ENCODE measurements around the gene NDNF.

Gene NDNF

DNA sequence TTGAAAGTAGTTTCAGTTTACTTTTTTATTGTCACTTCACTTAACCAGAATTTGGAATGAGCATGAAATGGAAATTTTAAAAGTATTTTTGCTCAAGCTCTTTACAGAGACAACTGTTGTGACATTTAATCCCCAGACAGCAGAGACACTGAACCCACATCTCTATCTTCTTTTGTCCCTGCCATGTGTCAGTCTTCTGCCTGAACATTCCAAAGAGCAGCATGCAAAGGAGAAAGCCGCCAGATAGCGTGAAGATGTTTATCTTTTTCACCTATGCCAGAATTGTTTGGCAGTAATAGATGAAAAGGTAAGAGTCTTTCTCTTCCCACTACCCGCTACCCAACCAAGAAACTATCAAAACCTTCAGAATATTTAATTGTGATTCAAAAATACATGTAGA, 46.8 kb downstream of the NDNF start:
- no peak overlapping the region for H3K27ac ChIP-seq (ENCODE audit: low read depth, low read length)
- H3K9me3 ChIP-seq (ENCODE audit: control insufficient read depth in 1 of 2, low read length in 2 of 2): no peaks in the 10 kb centered on the region
- no peak overlapping the region for H3K4me3 ChIP-seq (ENCODE audit: low read depth in 1 of 2, low read length in 2 of 2)
- H3K27me3 ChIP-seq (ENCODE audit: control insufficient read depth in 1 of 2, insufficient read depth in 2 of 2, low read length in 2 of 2): no peaks in the 10 kb centered on the region
- no peak overlapping the region for H3K9ac ChIP-seq (ENCODE audit: low read depth in 1 of 2, low read length in 2 of 2)
- no peaks in the 10 kb centered on the region for H3K36me3 ChIP-seq (ENCODE audit: control insufficient read depth in 1 of 2, insufficient read depth in 2 of 2, low read length in 2 of 2)
- no peaks in the 10 kb centered on the region for H3K4me1 ChIP-seq (ENCODE audit: control insufficient read depth in 1 of 2, insufficient read depth in 2 of 2, low read length in 2 of 2)

- no peaks in the 10 kb centered on the region for H3K36me3 ChIP-seq (ENCODE audit: control insufficient read depth in 1 of 2, insufficient read depth in 2 of 2, low read length in 2 of 2)
- H3K9ac ChIP-seq (ENCODE audit: low read depth in 1 of 2, low read length in 2 of 2): no peak overlapping the region
- no peaks in the 10 kb centered on the region for H3K27me3 ChIP-seq (ENCODE audit: control insufficient read depth in 1 of 2, insufficient read depth in 2 of 2, low read length in 2 of 2)
- H3K27ac ChIP-seq (ENCODE audit: low read depth, low read length): no peak overlapping the region
- H3K9me3 ChIP-seq (ENCODE audit: control insufficient read depth in 1 of 2, low read length in 2 of 2): no peaks in the 10 kb centered on the region
- H3K4me3 ChIP-seq (ENCODE audit: low read depth in 1 of 2, low read length in 2 of 2): no peak overlapping the region
- no peaks in the 10 kb centered on the region for H3K4me1 ChIP-seq (ENCODE audit: control insufficient read depth in 1 of 2, insufficient read depth in 2 of 2, low read length in 2 of 2)
These were observed 53.8 kb downstream of the NDNF start for GRCh38 chr4:121018543-121018942.

- Histone ChIP-seq H3K4me3 (ENCODE audit: low read depth in 1 of 2, low read length in 2 of 2) (no peak overlapping the region), H3K4me1 (ENCODE audit: control insufficient read depth in 1 of 2, insufficient read depth in 2 of 2, low read length in 2 of 2) (no peaks in the 10 kb centered on the region), H3K9ac (ENCODE audit: low read depth in 1 of 2, low read length in 2 of 2) (no peak overlapping the region), H3K9me3 (ENCODE audit: control insufficient read depth in 1 of 2, low read length in 2 of 2) (no peaks in the 10 kb centered on the region), H3K36me3 (ENCODE audit: control insufficient read depth in 1 of 2, insufficient read depth in 2 of 2, low read length in 2 of 2) (no peaks in the 10 kb centered on the region), H3K27me3 (ENCODE audit: control insufficient read depth in 1 of 2, insufficient read depth in 2 of 2, low read length in 2 of 2) (no peaks in the 10 kb centered on the region), H3K27ac (ENCODE audit: low read depth, low read length) (no peak overlapping the region)
These were observed 55.7 kb downstream of the NDNF start for GRCh38 chr4:121016611-121017010.

DNA sequence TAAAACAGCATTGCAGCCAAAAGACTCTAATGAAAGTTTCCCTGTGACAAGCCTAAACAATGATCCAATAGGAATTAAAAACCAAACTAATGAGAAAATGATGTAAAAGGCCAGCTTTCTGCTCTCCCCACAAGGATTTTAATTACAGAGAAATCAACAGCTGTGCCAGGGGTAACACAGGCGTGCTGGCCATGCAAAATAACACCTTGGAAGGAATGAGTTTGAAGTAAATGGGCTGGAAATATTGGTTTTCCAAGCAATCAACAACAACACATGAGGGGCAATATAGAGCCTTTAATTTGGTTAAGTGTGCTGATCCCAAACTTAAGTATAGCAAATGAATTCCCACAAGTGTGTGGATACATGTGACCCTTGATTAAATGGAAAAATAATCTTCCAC, 56.9 kb downstream of the NDNF start:
- Histone ChIP-seq H3K27me3 (ENCODE audit: control insufficient read depth in 1 of 2, insufficient read depth in 2 of 2, low read length in 2 of 2) (no peaks in the 10 kb centered on the region), H3K4me3 (ENCODE audit: low read depth in 1 of 2, low read length in 2 of 2) (no peak overlapping the region), H3K27ac (ENCODE audit: low read depth, low read length) (no peak overlapping the region), H3K4me1 (ENCODE audit: control insufficient read depth in 1 of 2, insufficient read depth in 2 of 2, low read length in 2 of 2) (no peaks in the 10 kb centered on the region), H3K9me3 (ENCODE audit: control insufficient read depth in 1 of 2, low read length in 2 of 2) (no peaks in the 10 kb centered on the region), H3K36me3 (ENCODE audit: control insufficient read depth in 1 of 2, insufficient read depth in 2 of 2, low read length in 2 of 2) (no peaks in the 10 kb centered on the region), H3K9ac (ENCODE audit: low read depth in 1 of 2, low read length in 2 of 2) (no peak overlapping the region)

DNA sequence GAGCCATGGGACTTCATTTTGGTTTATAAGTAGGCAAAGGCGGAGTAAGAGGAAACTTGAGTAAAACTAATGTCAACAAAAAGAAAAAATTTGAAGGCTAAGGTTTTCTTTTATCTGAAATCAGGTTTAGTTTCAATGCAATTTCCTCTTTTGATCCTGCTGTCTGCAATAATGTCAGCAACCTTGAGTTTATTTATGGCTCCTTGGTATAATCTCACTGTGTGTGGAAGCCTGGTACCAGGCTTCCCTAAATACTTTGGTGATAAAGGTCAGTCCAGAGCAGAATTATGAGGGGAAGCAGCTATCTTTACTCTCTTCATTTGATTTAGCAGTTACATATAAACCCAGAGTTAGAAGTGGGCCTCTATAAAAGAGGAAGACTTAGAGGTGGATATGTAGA, 57.8 kb downstream of the NDNF start:
- no peak overlapping the region for H3K4me3 ChIP-seq (ENCODE audit: low read depth in 1 of 2, low read length in 2 of 2)
- H3K27me3 ChIP-seq (ENCODE audit: control insufficient read depth in 1 of 2, insufficient read depth in 2 of 2, low read length in 2 of 2): no peaks in the 10 kb centered on the region

DNA sequence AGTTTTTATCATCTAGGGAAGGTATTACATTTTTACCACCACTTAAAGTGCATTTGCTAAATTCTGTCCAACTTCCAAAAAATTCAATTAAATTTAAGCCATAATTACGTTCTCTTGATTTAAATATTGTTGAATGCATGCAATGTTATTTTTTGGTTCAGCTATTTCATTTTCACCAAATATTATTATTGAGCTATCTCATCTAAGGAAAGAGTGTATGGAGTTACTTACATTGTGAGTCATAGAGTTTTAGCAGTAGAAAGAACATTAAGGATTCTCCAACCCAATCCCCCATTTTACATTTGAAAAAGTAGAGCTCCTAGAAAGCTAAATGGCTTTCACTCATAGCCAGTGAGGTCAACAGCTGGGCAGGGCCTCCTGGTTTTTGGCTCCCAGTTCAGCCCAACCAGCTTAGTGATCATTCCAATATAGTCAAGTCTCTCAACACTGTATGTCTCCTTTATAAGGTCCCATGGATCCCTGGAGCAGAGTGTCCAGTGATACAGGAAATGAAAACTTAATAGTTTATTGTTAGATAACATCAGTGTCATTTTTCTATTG, 60.5 kb downstream of the NDNF start:
- Histone ChIP-seq H3K9me3 (ENCODE audit: control insufficient read depth in 1 of 2, low read length in 2 of 2) (no peaks in the 10 kb centered on the region), H3K4me3 (ENCODE audit: low read depth in 1 of 2, low read length in 2 of 2) (no peak overlapping the region), H3K4me1 (ENCODE audit: control insufficient read depth in 1 of 2, insufficient read depth in 2 of 2, low read length in 2 of 2) (no peaks in the 10 kb centered on the region), H3K36me3 (ENCODE audit: control insufficient read depth in 1 of 2, insufficient read depth in 2 of 2, low read length in 2 of 2) (no peaks in the 10 kb centered on the region), H3K27ac (ENCODE audit: low read depth, low read length) (no peak overlapping the region), H3K27me3 (ENCODE audit: control insufficient read depth in 1 of 2, insufficient read depth in 2 of 2, low read length in 2 of 2) (no peaks in the 10 kb centered on the region), H3K9ac (ENCODE audit: low read depth in 1 of 2, low read length in 2 of 2) (no peak overlapping the region)

More for the DNA sequence above, 57.8 kb downstream of the NDNF start:
- Histone ChIP-seq H3K9me3 (ENCODE audit: control insufficient read depth in 1 of 2, low read length in 2 of 2) (no peaks in the 10 kb centered on the region), H3K27ac (ENCODE audit: low read depth, low read length) (no peak overlapping the region), H3K36me3 (ENCODE audit: control insufficient read depth in 1 of 2, insufficient read depth in 2 of 2, low read length in 2 of 2) (no peaks in the 10 kb centered on the region), H3K4me1 (ENCODE audit: control insufficient read depth in 1 of 2, insufficient read depth in 2 of 2, low read length in 2 of 2) (no peaks in the 10 kb centered on the region), H3K9ac (ENCODE audit: low read depth in 1 of 2, low read length in 2 of 2) (no peak overlapping the region)

- H3K4me3 ChIP-seq (ENCODE audit: low read depth in 1 of 2, low read length in 2 of 2): no peak overlapping the region
- H3K4me1 ChIP-seq (ENCODE audit: control insufficient read depth in 1 of 2, insufficient read depth in 2 of 2, low read length in 2 of 2): no peaks in the 10 kb centered on the region
- H3K9me3 ChIP-seq (ENCODE audit: control insufficient read depth in 1 of 2, low read length in 2 of 2): no peaks in the 10 kb centered on the region
- no peaks in the 10 kb centered on the region for H3K27me3 ChIP-seq (ENCODE audit: control insufficient read depth in 1 of 2, insufficient read depth in 2 of 2, low read length in 2 of 2)
- H3K27ac ChIP-seq (ENCODE audit: low read depth, low read length): no peak overlapping the region
- H3K36me3 ChIP-seq (ENCODE audit: control insufficient read depth in 1 of 2, insufficient read depth in 2 of 2, low read length in 2 of 2): no peaks in the 10 kb centered on the region
- no peak overlapping the region for H3K9ac ChIP-seq (ENCODE audit: low read depth in 1 of 2, low read length in 2 of 2)
These were observed 61.2 kb downstream of the NDNF start for GRCh38 chr4:121011138-121011537.

GRCh38 chr4:121009578-121010478, 62.5 kb downstream of the NDNF start:
- Histone ChIP-seq H3K4me3 (ENCODE audit: low read depth in 1 of 2, low read length in 2 of 2) (no peak overlapping the region), H3K27ac (ENCODE audit: low read depth, low read length) (no peak overlapping the region), H3K9ac (ENCODE audit: low read depth in 1 of 2, low read length in 2 of 2) (no peak overlapping the region), H3K27me3 (ENCODE audit: control insufficient read depth in 1 of 2, insufficient read depth in 2 of 2, low read length in 2 of 2) (no peaks in the 10 kb centered on the region), H3K36me3 (ENCODE audit: control insufficient read depth in 1 of 2, insufficient read depth in 2 of 2, low read length in 2 of 2) (no peaks in the 10 kb centered on the region), H3K9me3 (ENCODE audit: control insufficient read depth in 1 of 2, low read length in 2 of 2) (no peaks in the 10 kb centered on the region), H3K4me1 (ENCODE audit: control insufficient read depth in 1 of 2, insufficient read depth in 2 of 2, low read length in 2 of 2) (no peaks in the 10 kb centered on the region)

DNA sequence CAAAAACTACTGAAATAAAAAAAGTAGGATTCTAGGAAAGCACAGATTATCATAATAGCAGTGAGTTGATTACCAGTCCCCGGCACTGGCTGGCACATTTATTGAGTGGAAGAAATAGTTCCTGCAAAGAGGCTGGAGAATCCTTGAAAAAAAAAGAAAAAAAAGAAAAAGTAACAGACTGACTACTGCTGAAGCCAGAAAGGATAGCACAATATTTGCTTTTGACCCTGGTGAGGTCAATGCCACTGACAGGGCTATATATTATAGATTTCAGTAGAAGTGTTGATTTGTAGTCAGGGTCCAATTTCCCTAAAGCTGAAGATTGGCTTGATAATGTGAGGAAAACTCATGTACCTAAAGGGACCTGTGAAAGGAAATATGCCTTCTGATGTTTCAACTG, 64.7 kb downstream of the NDNF start:
- Histone ChIP-seq H3K4me3 (ENCODE audit: low read depth in 1 of 2, low read length in 2 of 2) (no peak overlapping the region), H3K9ac (ENCODE audit: low read depth in 1 of 2, low read length in 2 of 2) (no peak overlapping the region), H3K9me3 (ENCODE audit: control insufficient read depth in 1 of 2, low read length in 2 of 2) (no peaks in the 10 kb centered on the region), H3K4me1 (ENCODE audit: control insufficient read depth in 1 of 2, insufficient read depth in 2 of 2, low read length in 2 of 2) (no peaks in the 10 kb centered on the region), H3K36me3 (ENCODE audit: control insufficient read depth in 1 of 2, insufficient read depth in 2 of 2, low read length in 2 of 2) (no peaks in the 10 kb centered on the region), H3K27me3 (ENCODE audit: control insufficient read depth in 1 of 2, insufficient read depth in 2 of 2, low read length in 2 of 2) (no peaks in the 10 kb centered on the region), H3K27ac (ENCODE audit: low read depth, low read length) (no peak overlapping the region)

GRCh38 chr4:121003863-121004262, 68.5 kb downstream of the NDNF start:
- Histone ChIP-seq H3K4me3 (ENCODE audit: low read depth in 1 of 2, low read length in 2 of 2) (no peak overlapping the region), H3K27me3 (ENCODE audit: control insufficient read depth in 1 of 2, insufficient read depth in 2 of 2, low read length in 2 of 2) (no peaks in the 10 kb centered on the region), H3K27ac (ENCODE audit: low read depth, low read length) (no peak overlapping the region), H3K36me3 (ENCODE audit: control insufficient read depth in 1 of 2, insufficient read depth in 2 of 2, low read length in 2 of 2) (no peaks in the 10 kb centered on the region), H3K9ac (ENCODE audit: low read depth in 1 of 2, low read length in 2 of 2) (no peak overlapping the region), H3K4me1 (ENCODE audit: control insufficient read depth in 1 of 2, insufficient read depth in 2 of 2, low read length in 2 of 2) (no peaks in the 10 kb centered on the region), H3K9me3 (ENCODE audit: control insufficient read depth in 1 of 2, low read length in 2 of 2) (no peaks in the 10 kb centered on the region)
